HepG2 (cell line): Measurements from ENCODE around the gene AGRP. TPM values are rescaled to one million over a fixed set of nuclear protein-coding genes. Genes with fewer than 3 reads are reported as not detected.

ENCODE experiments used
- ATAC-seq: fragments of 200-7000 bp; cut with Tn5 transposase; 3 replicates; pipeline ENCODE4 v1.9.1; 2020; ENCODE audit warnings: mild to moderate bottlenecking, moderate library complexity
- BruUV-seq: library from RNA; stranded (reverse); fragments of 400-500 nt; replicated peaks from 2 replicates; lab custom pipeline; 2021; lab: Mats Ljungman, UMichigan
- CTCF ChIA-PET: fragments of 300-600 bp; formaldehyde crosslinking; extraction: SDS; loops from one replicate; lab custom pipeline; 2021; ENCODE audit warnings: low total read pairs, inconsistent platforms, low intra/inter-chr PET ratio; lab: Yijun Ruan, JAX
- POLR2A ChIA-PET: fragments of 350-600 bp; sonication (Branson Sonifier 250); formaldehyde crosslinking; loops from one replicate; lab custom pipeline; 2020; ENCODE audit warnings: antibody characterized with exemption, inconsistent platforms; lab: Yijun Ruan, JAX
- DNase-seq: peaks from one replicate; pipeline ENCODE4 v3.0.0-alpha.2; 2015; ENCODE audit warnings: low spot score
- FAIRE-seq: peaks from 3 replicates; lab custom pipeline; 2011; peaks lifted over from hg19 to GRCh38; lab: Jason Lieb, UNC
- H2AFZ ChIP-seq: one replicate; pipeline ENCODE4 v1.6.1; 2011; ENCODE audit warnings: low read length, inconsistent platforms
- H3K27ac ChIP-seq: fragments of 300-600 bp; 3 replicates; pipeline ENCODE4 v1.8.0; 2011; ENCODE audit warnings: mixed run types, mild to moderate bottlenecking, mixed read lengths, low read length, inconsistent platforms; ENCODE audit not compliant: insufficient read depth; ENCODE audit errors: extremely low read length
- H3K27me3 ChIP-seq, 2 experiments: fragments of 200-600 bp in 1 of 2; 2 replicates in 1 of 2; 3 replicates in 1 of 2; pipeline versions ENCODE4 v1.6.0 to v1.8.0; 2011; ENCODE audit warnings: low read length in 2 of 2, mild to moderate bottlenecking in 2 of 2, moderate library complexity in 2 of 2, inconsistent platforms in 1 of 2; ENCODE audit not compliant: insufficient read depth in 2 of 2, control insufficient read depth in 1 of 2
- H3K36me3 ChIP-seq, 2 experiments: fragments of 200-600 bp in 1 of 2; replicated peaks in 1 of 2; 2 replicates in 1 of 2; 3 replicates in 1 of 2; pipeline versions ENCODE4 v1.5.1 to v1.8.0; 2011; ENCODE audit warnings: low read length in 2 of 2, inconsistent platforms in 1 of 2; ENCODE audit not compliant: insufficient read depth in 2 of 2, control insufficient read depth in 1 of 2
- H3K4me1 ChIP-seq: 2 replicates; pipeline ENCODE4 v1.5.1; 2012; ENCODE audit warnings: low read length, inconsistent platforms; ENCODE audit not compliant: insufficient read depth
- H3K4me2 ChIP-seq: 2 replicates; pipeline ENCODE4 v1.6.0; 2011; ENCODE audit warnings: low read depth, low read length, inconsistent platforms
- H3K4me3 ChIP-seq, 3 experiments: fragments of 200-600 bp in 1 of 3; sonication (generic), shearing (Covaris generic) in 1 of 3; replicated peaks in 1 of 3; 2 replicates each; pipeline ENCODE4 v1.5.1; 2011 to 2016; ENCODE audit warnings: low read length in 3 of 3, inconsistent platforms in 2 of 3, low read depth in 2 of 3, mild to moderate bottlenecking in 2 of 3, control low read depth in 1 of 3, mixed read lengths in 1 of 3; ENCODE audit not compliant: insufficient read depth in 1 of 3
- H3K79me2 ChIP-seq: one replicate; pipeline ENCODE4 v1.6.1; 2011; ENCODE audit warnings: low read length, inconsistent platforms; ENCODE audit not compliant: insufficient read depth
- H3K9ac ChIP-seq: 2 replicates; pipeline ENCODE4 v1.6.0; 2011; ENCODE audit warnings: mild to moderate bottlenecking, low read depth, low read length, inconsistent platforms; ENCODE audit not compliant: insufficient read depth
- H3K9me3 ChIP-seq: 2 replicates; pipeline ENCODE4 v1.5.1; 2012; ENCODE audit warnings: mild to moderate bottlenecking, low read length
- H4K20me1 ChIP-seq: 2 replicates; pipeline ENCODE4 v1.6.0; 2011; ENCODE audit warnings: inconsistent platforms, mild to moderate bottlenecking, low read length, moderate library complexity; ENCODE audit not compliant: insufficient read depth
- ARID5B ChIP-seq: IDR thresholded peaks from 2 replicates; pipeline ENCODE4 v1.4.0; 2020; ENCODE audit warnings: mild to moderate bottlenecking, missing genetic modification reagents
- FOSL2 ChIP-seq: sonication (generic); formaldehyde crosslinking; IDR thresholded peaks from 2 replicates; pipeline ENCODE4 v1.4.0; 2020; ENCODE audit warnings: missing genetic modification reagents
- IKZF5 ChIP-seq: IDR thresholded peaks from 2 replicates; pipeline ENCODE4 v1.6.1; 2018; ENCODE audit warnings: missing genetic modification reagents, mild to moderate bottlenecking, missing compliant biosample characterization
- JUN ChIP-seq: sonication (generic); formaldehyde crosslinking; IDR thresholded peaks from 2 replicates; pipeline ENCODE4 v1.4.0; 2020; ENCODE audit warnings: mild to moderate bottlenecking, missing genetic modification reagents
- SNAI1 ChIP-seq: sonication (generic); formaldehyde crosslinking; IDR thresholded peaks from 2 replicates; pipeline ENCODE4 v1.5.0; 2020; ENCODE audit warnings: mild to moderate bottlenecking, missing genetic modification reagents, borderline replicate concordance
- STAG1 ChIP-seq: sonication (generic); formaldehyde crosslinking; IDR thresholded peaks from 2 replicates; pipeline ENCODE4 v1.4.0; 2020; ENCODE audit warnings: missing genetic modification reagents
- WIZ ChIP-seq: sonication (generic); formaldehyde crosslinking; IDR thresholded peaks from 2 replicates; pipeline ENCODE4 v1.5.1; 2020; ENCODE audit warnings: mild to moderate bottlenecking, missing genetic modification reagents
- ZNF143 ChIP-seq: sonication (generic); formaldehyde crosslinking; IDR thresholded peaks from 2 replicates; pipeline ENCODE4 v1.4.0; 2020; ENCODE audit warnings: missing genetic modification reagents
- ZNF160 ChIP-seq: sonication (generic); formaldehyde crosslinking; IDR thresholded peaks from 2 replicates; pipeline ENCODE4 v1.8.0; 2022; ENCODE audit warnings: mild to moderate bottlenecking, inconsistent platforms, missing genetic modification reagents
- WGBS: methylation state at CpG from one replicate; pipeline ENCODE4 v1.1.6; 2017; ENCODE audit warnings: low lambda C conversion rate; 5-methylcytosine and 5-hydroxymethylcytosine counted together
- in situ Hi-C: cut with HindIII; loops from 2 replicates; pipeline ENCODE4 v1.10.0; 2017; ENCODE audit warnings: low pct_unique_long_range_greater_than_20kb; ENCODE audit not compliant: extremely low pct_ligation_motif_present
- intact Hi-C: fragments of 100-400 bp; cut with micrococcal nuclease; formaldehyde crosslinking; loops from one replicate; pipeline ENCODE4 v1.10.0; 2022; ENCODE audit not compliant: unreplicated experiment
- polyA plus RNA-seq, 8 experiments: library from polyadenylated mRNA; depleted of rRNA in 3 of 8; stranded (reverse) in 7 of 8; unstranded in 1 of 8; fragments of >200 nt; fragmentation: Illumina TruSeq in 4 of 8; extraction: Trizol in 4 of 8; gene quantifications; 2 replicates each; pipeline versions ENCODE4 v1.2.1 to v1.2.3, GENCODE V29; 2011 to 2016; ENCODE audit warnings: low read depth in 4 of 8, missing spikeins in 1 of 8, mixed read lengths in 1 of 8; ENCODE audit not compliant: insufficient read depth in 1 of 8
- total RNA-seq, 5 experiments: library from RNA; depleted of rRNA; stranded (reverse); fragments of >200 nt; fragmentation: Illumina TruSeq; extraction: Trizol; gene quantifications; 2 replicates each; pipeline ENCODE4 v1.2.3, GENCODE V29; 2016; ENCODE audit warnings: low read depth in 1 of 5
- TF ChIP-seq, protein P1 (sequence below): sonication (generic); formaldehyde crosslinking; IDR thresholded peaks from 2 replicates; pipeline ENCODE4 v1.5.0; 2020; ENCODE audit warnings: mild to moderate bottlenecking, missing genetic modification reagents, borderline replicate concordance

AGRP gene
- total and polyA plus RNA-seq, 2 of the 13 experiments (the other 11 are each of a cell fraction or from before 2014, with no cell fraction given): not detected

GRCh38 chr16:67466581-67466980, 16.8 kb downstream of the AGRP start (continued):
- no peak for TF ChIP-seq ARID5B (CRISPR knock-in tag)
- TF ChIP-seq, all 625 proteins: peak for 0

- Histone ChIP-seq H3K27ac (no peak overlapping the region), H3K79me2 (peaks cover 16% of the 10 kb centered on the region), H3K4me3 (no peak overlapping the region), H4K20me1 (peaks cover 7% of the 10 kb centered on the region; the same call in 1 of the 2 replicates), H3K4me1 (peaks cover 14% of the 10 kb centered on the region), H3K36me3 (peaks cover 4 to 13% of the 10 kb centered on the region in 2 experiments; a peak in 3 of 5 replicates), H3K9ac (no peak overlapping the region), H3K9me3 (no peaks in the 10 kb centered on the region), H3K4me2 (no peak overlapping the region), H2AFZ (no peak overlapping the region), H3K27me3 (no peaks in the 10 kb centered on the region)
- ChIA-PET CTCF (interaction anchor here (1.1 to 5.3 kb wide), 2 partner anchors 36 to 115 kb away, joined by 4 to 98 read pairs; partner anchors contain the start of gene HSD11B2), POLR2A (interaction anchor here (1.3 to 1.9 kb wide), 3 partner anchors 34 to 37 kb away, joined by 3 to 15 read pairs (median 4); partner anchors contain the start of gene HSD11B2)
- WGBS: 95% methylated on average over 2 of the region's 2 CpGs
- DNase-seq (no peak), FAIRE-seq (no peak), ATAC-seq (no peak)
- in situ Hi-C loops: no loop called here
- no TSS peak for BruUV-seq
- intact Hi-C loops: loop anchor here (2.0 kb wide), 1 partner anchor 18 kb away; no protein-coding TSS in a partner anchor
- TF ChIP-seq ZNF143 (CRISPR knock-in tag) (no peak), STAG1 (no peak), SNAI1 (CRISPR knock-in tag) (no peak), ZNF160 (CRISPR knock-in tag) (no peak), JUN (CRISPR knock-in tag) (no peak), WIZ (no peak), IKZF5 (CRISPR knock-in tag) (no peak), FOSL2 (CRISPR knock-in tag) (no peak)
- TF ChIP-seq, protein P1, sequence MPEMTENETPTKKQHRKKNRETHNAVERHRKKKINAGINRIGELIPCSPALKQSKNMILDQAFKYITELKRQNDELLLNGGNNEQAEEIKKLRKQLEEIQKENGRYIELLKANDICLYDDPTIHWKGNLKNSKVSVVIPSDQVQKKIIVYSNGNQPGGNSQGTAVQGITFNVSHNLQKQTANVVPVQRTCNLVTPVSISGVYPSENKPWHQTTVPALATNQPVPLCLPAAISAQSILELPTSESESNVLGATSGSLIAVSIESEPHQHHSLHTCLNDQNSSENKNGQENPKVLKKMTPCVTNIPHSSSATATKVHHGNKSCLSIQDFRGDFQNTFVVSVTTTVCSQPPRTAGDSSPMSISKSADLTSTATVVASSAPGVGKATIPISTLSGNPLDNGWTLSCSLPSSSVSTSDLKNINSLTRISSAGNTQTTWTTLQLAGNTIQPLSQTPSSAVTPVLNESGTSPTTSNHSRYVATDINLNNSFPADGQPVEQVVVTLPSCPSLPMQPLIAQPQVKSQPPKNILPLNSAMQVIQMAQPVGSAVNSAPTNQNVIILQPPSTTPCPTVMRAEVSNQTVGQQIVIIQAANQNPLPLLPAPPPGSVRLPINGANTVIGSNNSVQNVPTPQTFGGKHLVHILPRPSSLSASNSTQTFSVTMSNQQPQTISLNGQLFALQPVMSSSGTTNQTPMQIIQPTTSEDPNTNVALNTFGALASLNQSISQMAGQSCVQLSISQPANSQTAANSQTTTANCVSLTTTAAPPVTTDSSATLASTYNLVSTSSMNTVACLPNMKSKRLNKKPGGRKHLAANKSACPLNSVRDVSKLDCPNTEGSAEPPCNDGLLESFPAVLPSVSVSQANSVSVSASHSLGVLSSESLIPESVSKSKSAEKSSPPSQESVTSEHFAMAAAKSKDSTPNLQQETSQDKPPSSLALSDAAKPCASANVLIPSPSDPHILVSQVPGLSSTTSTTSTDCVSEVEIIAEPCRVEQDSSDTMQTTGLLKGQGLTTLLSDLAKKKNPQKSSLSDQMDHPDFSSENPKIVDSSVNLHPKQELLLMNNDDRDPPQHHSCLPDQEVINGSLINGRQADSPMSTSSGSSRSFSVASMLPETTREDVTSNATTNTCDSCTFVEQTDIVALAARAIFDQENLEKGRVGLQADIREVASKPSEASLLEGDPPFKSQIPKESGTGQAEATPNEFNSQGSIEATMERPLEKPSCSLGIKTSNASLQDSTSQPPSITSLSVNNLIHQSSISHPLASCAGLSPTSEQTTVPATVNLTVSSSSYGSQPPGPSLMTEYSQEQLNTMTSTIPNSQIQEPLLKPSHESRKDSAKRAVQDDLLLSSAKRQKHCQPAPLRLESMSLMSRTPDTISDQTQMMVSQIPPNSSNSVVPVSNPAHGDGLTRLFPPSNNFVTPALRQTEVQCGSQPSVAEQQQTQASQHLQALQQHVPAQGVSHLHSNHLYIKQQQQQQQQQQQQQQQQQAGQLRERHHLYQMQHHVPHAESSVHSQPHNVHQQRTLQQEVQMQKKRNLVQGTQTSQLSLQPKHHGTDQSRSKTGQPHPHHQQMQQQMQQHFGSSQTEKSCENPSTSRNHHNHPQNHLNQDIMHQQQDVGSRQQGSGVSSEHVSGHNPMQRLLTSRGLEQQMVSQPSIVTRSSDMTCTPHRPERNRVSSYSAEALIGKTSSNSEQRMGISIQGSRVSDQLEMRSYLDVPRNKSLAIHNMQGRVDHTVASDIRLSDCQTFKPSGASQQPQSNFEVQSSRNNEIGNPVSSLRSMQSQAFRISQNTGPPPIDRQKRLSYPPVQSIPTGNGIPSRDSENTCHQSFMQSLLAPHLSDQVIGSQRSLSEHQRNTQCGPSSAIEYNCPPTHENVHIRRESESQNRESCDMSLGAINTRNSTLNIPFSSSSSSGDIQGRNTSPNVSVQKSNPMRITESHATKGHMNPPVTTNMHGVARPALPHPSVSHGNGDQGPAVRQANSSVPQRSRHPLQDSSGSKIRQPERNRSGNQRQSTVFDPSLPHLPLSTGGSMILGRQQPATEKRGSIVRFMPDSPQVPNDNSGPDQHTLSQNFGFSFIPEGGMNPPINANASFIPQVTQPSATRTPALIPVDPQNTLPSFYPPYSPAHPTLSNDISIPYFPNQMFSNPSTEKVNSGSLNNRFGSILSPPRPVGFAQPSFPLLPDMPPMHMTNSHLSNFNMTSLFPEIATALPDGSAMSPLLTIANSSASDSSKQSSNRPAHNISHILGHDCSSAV (CRISPR knock-in tag): no peak
Measured at GRCh38 chr16:67464565-67464964, 18.8 kb downstream of the AGRP start.
